C4-2B (cell line): ENCODE results near the gene SCGB1D4.

Experiments
- ZFX ChIP-seq: fragments of 450-650 bp; IDR thresholded peaks from 2 replicates; pipeline ENCODE4 v1.6.1; 2017
- TF ChIP-seq, protein P1 (sequence below): fragments of 450-650 bp; conservative IDR thresholded peaks from 2 replicates; pipeline ENCODE4 v1.5.1; 2017; ENCODE audit warnings: mild to moderate bottlenecking

DNA sequence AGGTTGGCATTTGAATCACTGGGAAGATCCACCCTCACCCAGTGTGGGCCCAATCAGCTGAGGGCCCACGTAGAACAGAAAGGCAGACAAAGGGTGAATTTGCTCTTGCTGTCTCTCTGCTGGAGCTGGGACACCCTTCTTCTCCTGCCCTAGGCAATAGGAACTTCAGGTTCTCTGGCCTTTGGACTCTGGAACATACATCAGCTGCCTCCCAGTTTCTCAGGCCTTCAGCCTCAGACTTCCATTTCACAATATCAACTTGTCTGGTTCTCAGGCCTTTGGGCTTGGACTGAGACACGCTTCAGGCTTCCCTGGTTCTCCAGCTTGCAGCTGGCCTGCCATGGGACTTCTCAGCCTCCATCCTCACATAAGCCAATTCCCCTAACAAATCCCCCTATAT, 23.6 kb upstream of the SCGB1D4 start:
- TF ChIP-seq, protein P1, sequence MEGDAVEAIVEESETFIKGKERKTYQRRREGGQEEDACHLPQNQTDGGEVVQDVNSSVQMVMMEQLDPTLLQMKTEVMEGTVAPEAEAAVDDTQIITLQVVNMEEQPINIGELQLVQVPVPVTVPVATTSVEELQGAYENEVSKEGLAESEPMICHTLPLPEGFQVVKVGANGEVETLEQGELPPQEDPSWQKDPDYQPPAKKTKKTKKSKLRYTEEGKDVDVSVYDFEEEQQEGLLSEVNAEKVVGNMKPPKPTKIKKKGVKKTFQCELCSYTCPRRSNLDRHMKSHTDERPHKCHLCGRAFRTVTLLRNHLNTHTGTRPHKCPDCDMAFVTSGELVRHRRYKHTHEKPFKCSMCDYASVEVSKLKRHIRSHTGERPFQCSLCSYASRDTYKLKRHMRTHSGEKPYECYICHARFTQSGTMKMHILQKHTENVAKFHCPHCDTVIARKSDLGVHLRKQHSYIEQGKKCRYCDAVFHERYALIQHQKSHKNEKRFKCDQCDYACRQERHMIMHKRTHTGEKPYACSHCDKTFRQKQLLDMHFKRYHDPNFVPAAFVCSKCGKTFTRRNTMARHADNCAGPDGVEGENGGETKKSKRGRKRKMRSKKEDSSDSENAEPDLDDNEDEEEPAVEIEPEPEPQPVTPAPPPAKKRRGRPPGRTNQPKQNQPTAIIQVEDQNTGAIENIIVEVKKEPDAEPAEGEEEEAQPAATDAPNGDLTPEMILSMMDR: no peak
- TF ChIP-seq ZFX: no peak
